CD4-positive, CD25-positive, alpha-beta regulatory T cell (primary cell): ENCODE measurements around the gene YBX1. TPM values are rescaled to one million over a fixed set of nuclear protein-coding genes. Genes with fewer than 3 reads are reported as not detected.

ENCODE experiments used
- ATAC-seq, 2 donors: fragments of 150-1000 bp; cut with Tn5 transposase; one replicate each; pipeline ENCODE4 v1.10.0; 2021; ENCODE audit warnings: low read depth in 2 of 2, moderate number of reproducible peaks in 2 of 2, moderate library complexity in 1 of 2
- DNase-seq, 3 donors: peaks; one replicate each; pipeline versions ENCODE4 v3.0.0 to v3.0.0-alpha.2; 2012 to 2022; ENCODE audit warnings: mixed read lengths in 1 of 3
- H3K27ac ChIP-seq: one replicate; pipeline ENCODE4 v1.7.0; 2013; ENCODE audit warnings: mild to moderate bottlenecking, low read length; ENCODE audit not compliant: insufficient read depth, poor library complexity, severe bottlenecking
- H3K27me3 ChIP-seq: one replicate; pipeline ENCODE4 v1.7.0; 2013; ENCODE audit warnings: low read length; ENCODE audit not compliant: control insufficient read depth, insufficient read depth
- H3K36me3 ChIP-seq: one replicate; pipeline ENCODE4 v1.7.0; 2013; ENCODE audit warnings: mild to moderate bottlenecking, low read length, moderate library complexity; ENCODE audit not compliant: control insufficient read depth, insufficient read depth
- H3K4me1 ChIP-seq: 2 replicates; pipeline ENCODE4 v1.7.0; 2013; ENCODE audit warnings: mild to moderate bottlenecking, low read length; ENCODE audit not compliant: insufficient read depth, control insufficient read depth, poor library complexity, severe bottlenecking
- H3K4me3 ChIP-seq: one replicate; pipeline ENCODE4 v1.7.0; 2013; ENCODE audit warnings: low read depth, mild to moderate bottlenecking, low read length, moderate library complexity
- H3K9me3 ChIP-seq, 2 experiments: 1 replicate in 1 of 2; 2 replicates in 1 of 2; pipeline ENCODE4 v1.7.0; 2013; ENCODE audit warnings: low read length in 2 of 2, mild to moderate bottlenecking in 1 of 2, moderate library complexity in 1 of 2; ENCODE audit not compliant: control insufficient read depth in 2 of 2
- H3K27ac Mint-ChIP-seq, 3 donors: one replicate each; pipeline ENCODE4 v1.8.0; 2020 to 2022; ENCODE audit warnings: mild to moderate bottlenecking in 3 of 3, mixed read lengths in 3 of 3, moderate library complexity in 2 of 3
- H3K27me3 Mint-ChIP-seq: one replicate; pipeline ENCODE4 v1.8.0; 2022; ENCODE audit warnings: mild to moderate bottlenecking, mixed read lengths
- H3K36me3 Mint-ChIP-seq: one replicate; pipeline ENCODE4 v1.8.0; 2020; ENCODE audit warnings: mixed read lengths
- H3K4me1 Mint-ChIP-seq, 4 donors: one replicate each; pipeline ENCODE4 v1.8.0; 2020 to 2022; ENCODE audit warnings: mixed read lengths in 4 of 4, mild to moderate bottlenecking in 1 of 4
- H3K4me3 Mint-ChIP-seq, 4 donors: one replicate each; pipeline ENCODE4 v1.8.0; 2020 to 2022; ENCODE audit warnings: mild to moderate bottlenecking in 4 of 4, mixed read lengths in 4 of 4, moderate library complexity in 3 of 4
- H3K9me3 Mint-ChIP-seq, 7 donors: one replicate each; pipeline ENCODE4 v1.8.0; 2020 to 2022; ENCODE audit warnings: mixed read lengths in 7 of 7, mild to moderate bottlenecking in 3 of 7, moderate library complexity in 2 of 7
- polyA plus RNA-seq, 4 donors: library from polyadenylated mRNA; unstranded; fragments of 300-500 nt; fragmentation: Illumina TruSeq; gene quantifications; one replicate each; pipeline ENCODE4 v1.2.3, GENCODE V29; 2021
- total RNA-seq: library from RNA; stranded (reverse); gene quantifications from one replicate; pipeline ENCODE4 v1.2.3, GENCODE V29; 2022

Gene YBX1
- total and polyA plus RNA-seq, 5 donors from 2014 or later: 89.9 to 323 (median 95.5) TPM

- H3K27ac ChIP-seq: no peak overlapping the region
- H3K36me3 Mint-ChIP-seq: peaks cover 5% of the 10 kb centered on the region
- peaks cover 0 to 2% (median 0%) of the 10 kb centered on the region in 7 donors for H3K9me3 Mint-ChIP-seq
- no peak for ATAC-seq
- no peak overlapping the region for H3K27ac Mint-ChIP-seq
- no peaks in the 10 kb centered on the region for H3K9me3 ChIP-seq
- H3K36me3 ChIP-seq: peaks cover 2% of the 10 kb centered on the region
- no peak overlapping the region for H3K4me3 Mint-ChIP-seq
- no peak overlapping the region for H3K4me3 ChIP-seq
- DNase-seq: no peak
- H3K4me1 Mint-ChIP-seq: peaks cover 0 to 11% (median 2%) of the 10 kb centered on the region in 4 donors
- no peaks in the 10 kb centered on the region for H3K4me1 ChIP-seq
- H3K27me3 ChIP-seq: no peaks in the 10 kb centered on the region
- H3K27me3 Mint-ChIP-seq: no peaks in the 10 kb centered on the region
Observed at GRCh38 chr1:42740851-42741580, 58.8 kb downstream of the YBX1 start.

- Histone ChIP-seq H3K9me3 (no peaks in the 10 kb centered on the region), H3K4me1 (no peaks in the 10 kb centered on the region), H3K36me3 (peaks cover 8% of the 10 kb centered on the region), H3K27me3 (no peaks in the 10 kb centered on the region), H3K4me3 (no peak overlapping the region), H3K27ac (no peak overlapping the region)
- Mint-ChIP-seq H3K36me3 (peaks cover 5% of the 10 kb centered on the region), H3K27ac (no peak overlapping the region), H3K27me3 (no peaks in the 10 kb centered on the region), H3K9me3 (peaks cover 0 to 2% (median 0%) of the 10 kb centered on the region in 7 donors), H3K4me3 (no peak overlapping the region), H3K4me1 (peaks cover 0 to 9% (median 2%) of the 10 kb centered on the region in 4 donors)
- ATAC-seq (no peak), DNase-seq (no peak)
Observed at GRCh38 chr1:42741706-42742105, 59.5 kb downstream of the YBX1 start.

- H3K4me3 Mint-ChIP-seq: no peak overlapping the region
- no peak for ATAC-seq
Observed at GRCh38 chr1:42742141-42742540, 59.9 kb downstream of the YBX1 start.

GRCh38 chr1:42742617-42743316, 60.5 kb downstream of the YBX1 start:
- Mint-ChIP-seq H3K4me1 (no peaks in the 10 kb centered on the region), H3K9me3 (peaks cover 0 to 2% (median 0%) of the 10 kb centered on the region in 7 donors), H3K36me3 (peaks cover 5% of the 10 kb centered on the region), H3K4me3 (no peak overlapping the region), H3K27ac (peak overlapping the region in 1 of 3 donors; percentile 28), H3K27me3 (no peaks in the 10 kb centered on the region)
- no peak overlapping the region for H3K4me3 ChIP-seq
- H3K36me3 ChIP-seq: peaks cover 8% of the 10 kb centered on the region
- no peak overlapping the region for H3K27ac ChIP-seq
- no peak for ATAC-seq
- no peaks in the 10 kb centered on the region for H3K27me3 ChIP-seq
- no peak for DNase-seq
- no peaks in the 10 kb centered on the region for H3K9me3 ChIP-seq
- H3K4me1 ChIP-seq: no peaks in the 10 kb centered on the region

More at GRCh38 chr1:42742141-42742540, 59.9 kb downstream of the YBX1 start:
- Histone ChIP-seq H3K9me3 (no peaks in the 10 kb centered on the region), H3K27me3 (no peaks in the 10 kb centered on the region), H3K4me1 (no peaks in the 10 kb centered on the region), H3K27ac (no peak overlapping the region), H3K4me3 (no peak overlapping the region), H3K36me3 (peaks cover 8% of the 10 kb centered on the region)
- Mint-ChIP-seq H3K36me3 (peaks cover 5% of the 10 kb centered on the region), H3K27me3 (no peaks in the 10 kb centered on the region), H3K27ac (no peak overlapping the region), H3K4me1 (peaks cover 0 to 5% (median under 1%) of the 10 kb centered on the region in 4 donors), H3K9me3 (peaks cover 0 to 2% (median 0%) of the 10 kb centered on the region in 7 donors)
- no peak for DNase-seq

DNA sequence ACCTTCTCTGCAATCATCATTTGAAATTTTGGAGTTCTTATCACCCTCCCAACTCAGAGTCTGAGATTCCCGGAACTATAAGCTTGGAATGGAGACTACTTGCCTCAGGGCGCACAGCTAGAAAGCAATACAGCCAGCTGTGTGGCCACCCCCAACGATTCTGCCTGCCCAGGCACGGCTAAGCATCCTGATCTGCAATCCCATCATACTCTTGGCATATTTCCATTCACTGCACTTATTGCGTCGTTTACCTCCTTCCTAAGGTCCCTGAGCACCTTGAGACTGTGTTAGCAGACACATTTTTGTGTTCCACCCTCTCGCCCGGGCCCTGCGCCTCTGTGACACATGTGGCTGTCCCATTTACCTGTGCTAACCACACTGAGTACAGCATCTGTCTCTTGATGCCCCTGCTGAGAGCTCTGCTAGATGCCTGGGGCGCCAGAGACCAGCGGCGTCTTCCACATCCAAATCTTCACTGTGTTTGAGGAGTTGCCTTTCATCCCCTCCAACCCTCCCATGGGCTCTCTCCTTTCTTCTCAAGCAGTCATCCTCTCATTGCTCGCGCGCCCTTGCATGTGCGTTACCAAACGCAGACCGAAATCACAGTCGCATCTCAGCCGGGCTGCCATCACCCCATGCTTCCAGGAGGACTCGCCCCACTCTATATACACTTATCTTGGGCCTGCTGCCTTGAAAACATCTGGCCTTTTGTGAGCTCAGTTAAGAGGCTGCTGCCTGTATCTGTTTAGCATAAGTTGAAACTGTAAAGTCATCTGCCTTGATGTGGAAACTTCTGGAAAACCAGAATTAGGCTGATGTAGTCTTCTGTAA, 61.3 kb downstream of the YBX1 start:
- Histone ChIP-seq H3K9me3 (no peaks in the 10 kb centered on the region), H3K27ac (no peak overlapping the region), H3K36me3 (peaks cover 11% of the 10 kb centered on the region), H3K4me3 (no peak overlapping the region), H3K4me1 (no peaks in the 10 kb centered on the region), H3K27me3 (no peaks in the 10 kb centered on the region)
- H3K4me3 Mint-ChIP-seq: no peak overlapping the region
- H3K4me1 Mint-ChIP-seq: no peaks in the 10 kb centered on the region
- ATAC-seq (no peak), DNase-seq (no peak)
- no peak overlapping the region for H3K27ac Mint-ChIP-seq
- no peaks in the 10 kb centered on the region for H3K27me3 Mint-ChIP-seq
- H3K36me3 Mint-ChIP-seq: peaks cover 13% of the 10 kb centered on the region
- peaks cover 0 to 2% (median 0%) of the 10 kb centered on the region in 7 donors for H3K9me3 Mint-ChIP-seq

DNA sequence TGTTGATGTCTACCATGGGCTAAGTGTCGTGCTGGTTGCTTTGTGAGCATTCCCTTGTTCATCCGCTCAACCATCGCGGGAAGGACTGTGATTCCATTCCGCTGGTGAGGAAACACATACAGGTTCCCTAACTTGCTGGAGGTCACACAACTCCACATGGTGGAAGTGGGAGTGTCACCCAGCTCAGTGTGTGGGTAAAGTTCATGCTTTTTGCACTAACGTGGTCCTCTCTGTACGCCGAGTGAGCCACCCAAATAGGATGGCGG, 61.9 kb downstream of the YBX1 start:
- no peaks in the 10 kb centered on the region for H3K4me1 Mint-ChIP-seq
- H3K4me3 Mint-ChIP-seq: no peak overlapping the region
- Histone ChIP-seq H3K27ac (no peak overlapping the region), H3K9me3 (no peaks in the 10 kb centered on the region), H3K36me3 (peaks cover 15% of the 10 kb centered on the region), H3K4me1 (no peaks in the 10 kb centered on the region), H3K4me3 (no peak overlapping the region), H3K27me3 (no peaks in the 10 kb centered on the region)
- H3K9me3 Mint-ChIP-seq: peaks cover 0 to 2% (median 0%) of the 10 kb centered on the region in 7 donors
- ATAC-seq (no peak), DNase-seq (no peak)
- H3K27ac Mint-ChIP-seq: no peak overlapping the region
- H3K27me3 Mint-ChIP-seq: no peaks in the 10 kb centered on the region
- H3K36me3 Mint-ChIP-seq: peaks cover 17% of the 10 kb centered on the region

DNA sequence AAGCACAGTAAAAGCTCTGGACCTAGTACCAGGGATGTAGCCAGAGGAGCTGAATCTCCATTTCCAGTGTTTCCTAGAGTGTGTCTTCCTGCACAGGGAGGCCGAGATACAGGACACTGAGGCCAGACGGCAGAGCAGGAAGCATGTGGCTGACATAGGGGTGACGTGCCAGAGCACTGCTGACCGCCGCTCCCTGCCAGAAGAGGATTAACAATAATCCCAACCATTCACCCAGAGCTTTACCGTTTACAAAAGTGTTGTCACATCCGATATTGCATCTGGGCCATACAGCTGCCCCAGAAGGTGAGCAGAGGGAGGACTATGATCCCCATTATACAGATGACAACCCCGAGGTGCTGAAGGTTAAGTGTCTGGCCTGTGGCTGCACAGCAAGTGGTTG, 63.6 kb downstream of the YBX1 start:
- H3K4me1 Mint-ChIP-seq: peaks cover 0 to 3% (median 0%) of the 10 kb centered on the region in 4 donors
- Histone ChIP-seq H3K27ac (no peak overlapping the region), H3K27me3 (no peaks in the 10 kb centered on the region), H3K9me3 (no peaks in the 10 kb centered on the region), H3K4me1 (no peaks in the 10 kb centered on the region), H3K36me3 (peaks cover 27% of the 10 kb centered on the region), H3K4me3 (no peak overlapping the region)
- no peaks in the 10 kb centered on the region for H3K27me3 Mint-ChIP-seq
- peaks cover 30% of the 10 kb centered on the region for H3K36me3 Mint-ChIP-seq
- no peak overlapping the region for H3K4me3 Mint-ChIP-seq
- DNase-seq (no peak), ATAC-seq (no peak)
- H3K27ac Mint-ChIP-seq: no peak overlapping the region
- no peaks in the 10 kb centered on the region for H3K9me3 Mint-ChIP-seq
